ENCODE measurements around the gene ITPRIP. TPM values are rescaled to one million over a fixed set of nuclear protein-coding genes. Genes with fewer than 3 reads are reported as not detected.

The ITPRIP gene
- total and polyA plus RNA-seq, 11 donors = 18.4 to 90.2 (median 27.7) TPM

DNA sequence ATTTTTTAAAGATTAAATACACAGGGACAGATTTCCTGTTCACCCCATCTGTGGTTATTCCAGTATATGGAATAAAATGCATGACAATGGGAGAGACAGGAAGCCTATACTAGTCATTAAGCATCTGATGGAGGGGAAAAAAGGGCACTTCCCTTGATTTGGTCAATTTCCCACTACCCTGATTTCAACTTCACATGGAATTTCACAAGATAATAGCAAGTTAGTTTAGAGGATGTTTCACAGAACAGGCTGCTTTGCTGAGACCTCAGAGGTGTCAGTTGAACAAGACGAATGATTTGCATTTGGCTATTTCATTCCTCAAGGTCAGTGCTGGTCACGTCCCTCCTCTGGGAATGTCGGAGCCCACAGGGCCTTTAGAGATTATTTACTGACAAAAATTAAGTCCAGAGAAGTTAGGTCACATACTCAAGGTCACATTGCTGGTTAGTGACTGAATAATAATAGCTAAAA is 4.7 kb upstream of the ITPRIP start:
- intact Hi-C loops (cut with DNase I) = loop anchor here in 1 of 10 donors (10.0 kb wide), 1 partner anchor 598 kb away; no protein-coding TSS in a partner anchor
- TF ChIP-seq POLR2A (IDR thresholded peaks at IDR 0.05) = no peak
- TF ChIP-seq, protein P1, sequence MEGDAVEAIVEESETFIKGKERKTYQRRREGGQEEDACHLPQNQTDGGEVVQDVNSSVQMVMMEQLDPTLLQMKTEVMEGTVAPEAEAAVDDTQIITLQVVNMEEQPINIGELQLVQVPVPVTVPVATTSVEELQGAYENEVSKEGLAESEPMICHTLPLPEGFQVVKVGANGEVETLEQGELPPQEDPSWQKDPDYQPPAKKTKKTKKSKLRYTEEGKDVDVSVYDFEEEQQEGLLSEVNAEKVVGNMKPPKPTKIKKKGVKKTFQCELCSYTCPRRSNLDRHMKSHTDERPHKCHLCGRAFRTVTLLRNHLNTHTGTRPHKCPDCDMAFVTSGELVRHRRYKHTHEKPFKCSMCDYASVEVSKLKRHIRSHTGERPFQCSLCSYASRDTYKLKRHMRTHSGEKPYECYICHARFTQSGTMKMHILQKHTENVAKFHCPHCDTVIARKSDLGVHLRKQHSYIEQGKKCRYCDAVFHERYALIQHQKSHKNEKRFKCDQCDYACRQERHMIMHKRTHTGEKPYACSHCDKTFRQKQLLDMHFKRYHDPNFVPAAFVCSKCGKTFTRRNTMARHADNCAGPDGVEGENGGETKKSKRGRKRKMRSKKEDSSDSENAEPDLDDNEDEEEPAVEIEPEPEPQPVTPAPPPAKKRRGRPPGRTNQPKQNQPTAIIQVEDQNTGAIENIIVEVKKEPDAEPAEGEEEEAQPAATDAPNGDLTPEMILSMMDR (IDR thresholded peaks at IDR 0.05) = no peak
- 11 to 19% (median 16%) methylated on average over 3 of the region's 3 CpGs for WGBS, 4 donors
- Histone ChIP-seq H3K27me3 (no peaks in the 10 kb centered on the region), H3K36me3 (no peaks in the 10 kb centered on the region), H3K4me3 (no peak overlapping the region), H3K4me1 (peaks cover 0 to 37% (median 21%) of the 10 kb centered on the region in 12 donors), H3K9me3 (no peaks in the 10 kb centered on the region), H3K27ac (peak overlapping the region in 11 of 12 donors; percentile 11 to 100 (median 62))
- ATAC-seq = no peak
- no peak for DNase-seq

DNA sequence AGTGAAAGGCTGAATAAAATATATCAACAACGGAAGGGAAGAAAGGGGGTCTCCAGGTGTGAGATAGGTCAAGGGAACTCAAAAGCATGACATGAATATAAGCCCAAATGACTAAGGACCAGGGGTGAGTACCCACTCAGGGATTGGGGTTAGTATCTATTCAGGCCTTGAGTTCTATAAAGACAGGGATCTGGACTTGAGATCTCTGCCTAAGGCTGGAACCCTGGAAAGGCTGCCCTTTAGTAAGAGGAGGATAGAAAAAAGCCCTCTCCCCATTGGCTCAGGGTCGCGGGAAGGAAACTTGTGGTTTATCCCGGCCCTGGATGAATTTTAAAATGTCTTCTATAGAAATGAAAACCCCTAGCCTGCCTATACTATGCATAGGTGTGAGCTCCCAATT is 2.4 kb upstream of the ITPRIP start:
- Histone ChIP-seq H3K36me3 (no peaks in the 10 kb centered on the region), H3K4me1 (peaks cover 0 to 39% (median 29%) of the 10 kb centered on the region in 12 donors), H3K27ac (peak overlapping the region; percentile 96 to 100 (median 99)), H3K4me3 (peak overlapping the region in 4 of 12 donors; percentile 70 to 98 (median 92)), H3K9me3 (no peaks in the 10 kb centered on the region), H3K27me3 (no peaks in the 10 kb centered on the region)
- 61 to 70% (median 66%) methylated on average over 4 of the region's 4 CpGs for WGBS, 4 donors
- ATAC-seq (no peak), DNase-seq (no peak)
- intact Hi-C loops (cut with DNase I) = loop anchor here in 1 of 10 donors (10.0 kb wide), 1 partner anchor 596 kb away; no protein-coding TSS in a partner anchor
- TF ChIP-seq, protein P1 (IDR thresholded peaks at IDR 0.05) = no peak
- no peak for TF ChIP-seq POLR2A (IDR thresholded peaks at IDR 0.05)

DNA sequence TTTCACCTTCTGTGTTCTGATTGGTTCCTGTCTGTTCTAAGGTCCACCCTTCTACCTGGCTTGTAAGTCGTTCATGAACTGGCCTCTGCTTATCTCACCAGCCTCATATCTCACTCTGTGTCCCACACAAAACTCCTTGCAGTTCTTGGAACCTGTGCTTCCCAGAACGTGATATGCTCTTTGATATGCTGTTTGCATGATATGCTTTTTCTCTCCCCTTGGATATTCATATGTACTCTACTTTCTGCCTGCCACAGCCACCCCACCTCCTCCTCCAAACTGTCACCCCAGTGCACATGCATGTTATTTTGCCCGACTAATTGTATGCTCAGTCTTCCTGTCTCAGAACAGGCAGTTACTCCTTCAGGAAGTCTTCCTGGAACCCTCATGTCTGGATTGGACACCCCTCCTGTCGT is 1.9 kb upstream of the ITPRIP start:
- 3 to 8% (median 6%) methylated on average over 4 of the region's 4 CpGs for WGBS, 4 donors
- ATAC-seq = peak in 2 of 4 donors; percentile 4 to 27
- Histone ChIP-seq H3K4me3 (peak overlapping the region; percentile 70 to 99 (median 89)), H3K4me1 (peaks cover 5 to 44% (median 34%) of the 10 kb centered on the region in 12 donors), H3K36me3 (no peaks in the 10 kb centered on the region), H3K27me3 (no peaks in the 10 kb centered on the region), H3K27ac (peak overlapping the region; percentile 96 to 100 (median 99)), H3K9me3 (no peaks in the 10 kb centered on the region)
- TF ChIP-seq, protein P1 (IDR thresholded peaks at IDR 0.05) = no peak
- TF ChIP-seq POLR2A (IDR thresholded peaks at IDR 0.05) = no peak
- intact Hi-C loops (cut with DNase I) = loop anchor here in 1 of 10 donors (10.0 kb wide), 1 partner anchor 595 kb away; no protein-coding TSS in a partner anchor
- DNase-seq = no peak

DNA sequence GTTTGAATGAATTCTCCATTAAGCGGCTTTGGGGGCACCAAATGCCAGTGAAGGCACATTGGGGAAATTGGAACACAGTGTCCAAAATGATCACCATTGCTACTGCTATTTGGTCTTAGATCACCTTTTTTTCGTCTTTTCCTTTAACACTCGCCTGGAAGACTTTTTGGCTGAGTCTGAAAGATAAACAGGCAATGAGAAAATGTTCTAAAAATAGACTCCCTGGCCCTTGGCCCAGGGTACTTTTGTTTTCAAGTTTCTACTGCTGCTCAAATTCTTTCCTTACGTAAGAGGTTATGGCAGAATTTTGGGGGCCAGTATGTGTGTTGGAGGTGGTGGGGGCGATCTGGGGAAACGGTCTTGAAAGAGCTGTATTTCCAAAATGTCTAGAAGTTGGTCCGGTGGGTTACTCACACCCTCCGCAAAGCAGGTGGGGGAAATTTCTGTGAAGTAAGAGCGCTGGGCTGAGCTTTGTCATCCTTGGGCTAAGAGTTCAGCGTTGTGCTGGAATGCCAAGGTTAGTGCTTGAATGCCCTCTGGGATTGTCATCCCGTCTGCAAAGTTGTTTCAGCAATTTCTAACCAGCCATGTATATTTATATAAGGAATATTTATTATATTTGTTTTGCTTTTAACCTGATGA is 1.3 kb upstream of the ITPRIP start:
- ATAC-seq (peak; percentile 6 to 46 (median 39)), DNase-seq (peak in 3 of 5 donors; percentile 41 to 84 (median 74))
- H3K27ac ChIP-seq = peak overlapping the region; percentile 96 to 100 (median 99)
- H3K27me3 ChIP-seq = no peaks in the 10 kb centered on the region
- peaks cover 5 to 48% (median 39%) of the 10 kb centered on the region in 12 donors for H3K4me1 ChIP-seq
- H3K9me3 ChIP-seq = no peaks in the 10 kb centered on the region
- TF ChIP-seq, protein P1 (IDR thresholded peaks at IDR 0.05) = no peak
- no peak for TF ChIP-seq POLR2A (IDR thresholded peaks at IDR 0.05)
- WGBS, 4 donors = 1 to 6% (median 3%) methylated on average over 11 of the region's 11 CpGs
- H3K36me3 ChIP-seq = peaks cover 0 to 5% (median 0%) of the 10 kb centered on the region in 9 donors
- intact Hi-C loops (cut with DNase I) = loop anchor here in 8 of 10 donors (1.0 to 10.0 kb wide), 6 partner anchors 29 to 595 kb away; no protein-coding TSS in a partner anchor
- H3K4me3 ChIP-seq = peak overlapping the region; percentile 70 to 99 (median 89)
